GM12878 (cell line): ENCODE data around the gene NKAIN1. TPM values are rescaled to one million over a fixed set of nuclear protein-coding genes. Genes with fewer than 3 reads are reported as not detected.

Experiments
- ATAC-seq: fragments of 200-7000 bp; cut with Tn5 transposase; 3 replicates; pipeline ENCODE4 v1.9.1; 2020; ENCODE audit warnings: mild to moderate bottlenecking, moderate library complexity
- BruUV-seq: library from RNA; stranded (reverse); fragments of 400-500 nt; replicated peaks from 2 replicates; lab custom pipeline; 2021; lab: Mats Ljungman, UMichigan
- CTCF ChIA-PET: fragments of 300-600 bp; sonication (Branson Sonifier 250); formaldehyde crosslinking; extraction: SDS; loops from one replicate; lab custom pipeline; 2021; ENCODE audit warnings: inconsistent platforms; lab: Yijun Ruan, JAX
- POLR2A ChIA-PET: fragments of 350-600 bp; formaldehyde crosslinking; extraction: SDS; loops from one replicate; lab custom pipeline; 2021; ENCODE audit warnings: inconsistent platforms; lab: Charles Lee
- RAD21 ChIA-PET: fragments of 300-600 bp; sonication (Branson Sonifier 250); formaldehyde crosslinking; loops from one replicate; lab custom pipeline; 2023; ENCODE audit warnings: antibody characterized with exemption; ENCODE audit not compliant: unreplicated experiment; lab: Charles Lee
- SMC1A ChIA-PET: fragments of 300-600 bp; sonication (Branson Sonifier 250); formaldehyde crosslinking; loops from one replicate; lab custom pipeline; 2023; ENCODE audit not compliant: unreplicated experiment, uncharacterized antibody; lab: Charles Lee
- DNase-seq: peaks from one replicate; pipeline ENCODE4 v3.0.0-alpha.2; 2011; ENCODE audit warnings: low read depth, low spot score
- FAIRE-seq: peaks from 3 replicates; lab custom pipeline; 2011; peaks lifted over from hg19 to GRCh38; lab: Jason Lieb, UNC
- H2AFZ ChIP-seq: 2 replicates; pipeline ENCODE4 v1.6.0; 2011; ENCODE audit warnings: low read depth, low read length, control low read depth; ENCODE audit not compliant: control insufficient read depth
- H3K27ac ChIP-seq: 2 replicates; pipeline ENCODE4 v1.5.1; 2011; ENCODE audit warnings: control low read depth; ENCODE audit not compliant: control insufficient read depth, insufficient read depth
- H3K27me3 ChIP-seq, 2 experiments: replicated peaks in 1 of 2; 2 replicates each; pipeline versions ENCODE4 v1.6.0 to v1.6.1; 2011; ENCODE audit warnings: low read length in 1 of 2; ENCODE audit not compliant: control insufficient read depth in 2 of 2, insufficient read depth in 2 of 2
- H3K36me3 ChIP-seq, 2 experiments: 2 replicates each; pipeline ENCODE4 v1.5.1; 2011; ENCODE audit warnings: low read length in 1 of 2; ENCODE audit not compliant: control insufficient read depth in 2 of 2, insufficient read depth in 2 of 2
- H3K4me1 ChIP-seq: 2 replicates; pipeline ENCODE4 v1.6.1; 2011; ENCODE audit warnings: mild to moderate bottlenecking, low read length, moderate library complexity, mixed read lengths; ENCODE audit not compliant: control insufficient read depth, insufficient read depth
- H3K4me2 ChIP-seq: 2 replicates; pipeline ENCODE4 v1.6.0; 2011; ENCODE audit warnings: control low read depth; ENCODE audit not compliant: control insufficient read depth, insufficient read depth
- H3K4me3 ChIP-seq: fragments of 200-600 bp; sonication (generic); 2 replicates; pipeline ENCODE4 v1.5.1; 2016
- H3K79me2 ChIP-seq: 2 replicates; pipeline ENCODE4 v1.6.0; 2011; ENCODE audit warnings: low read length; ENCODE audit not compliant: control insufficient read depth, insufficient read depth
- H3K9ac ChIP-seq: 2 replicates; pipeline ENCODE4 v1.8.0; 2011; ENCODE audit warnings: low read length, control low read depth, mixed read lengths; ENCODE audit not compliant: control insufficient read depth, insufficient read depth
- H3K9me3 ChIP-seq: replicated peaks from 3 replicates; pipeline ENCODE4 v1.5.1; 2011; ENCODE audit warnings: mild to moderate bottlenecking, low read length; ENCODE audit not compliant: control insufficient read depth, insufficient read depth
- H4K20me1 ChIP-seq: 2 replicates; pipeline ENCODE4 v1.6.0; 2011; ENCODE audit not compliant: control insufficient read depth, insufficient read depth
- BHLHE40 ChIP-seq, 2 experiments: fragments of 450-650 bp in 1 of 2; IDR thresholded peaks; 2 replicates each; pipeline ENCODE4 v1.6.1; 2011 to 2017; ENCODE audit warnings: low read depth in 2 of 2, borderline replicate concordance in 1 of 2, improper control_type of control experiment in 1 of 2, low read length in 1 of 2, mild to moderate bottlenecking in 1 of 2
- BRCA1 ChIP-seq: IDR thresholded peaks from 2 replicates; pipeline ENCODE4 v1.6.1; 2011; ENCODE audit warnings: low read depth, low read length, improper control_type of control experiment
- CHD1 ChIP-seq: IDR thresholded peaks from 2 replicates; pipeline ENCODE4 v1.6.1; 2012; ENCODE audit warnings: low read depth, low read length, improper control_type of control experiment
- CREM ChIP-seq: IDR thresholded peaks from 2 replicates; pipeline ENCODE4 v1.6.1; 2014; ENCODE audit warnings: antibody characterized with exemption, low read depth
- CUX1 ChIP-seq: IDR thresholded peaks from 2 replicates; pipeline ENCODE4 v1.6.1; 2012; ENCODE audit warnings: improper control_type of control experiment, low read depth, low read length; ENCODE audit not compliant: insufficient replicate concordance
- MYC ChIP-seq: IDR thresholded peaks from 2 replicates; pipeline ENCODE4 v1.6.1; 2011; ENCODE audit warnings: mild to moderate bottlenecking, low read length, moderate library complexity, inconsistent platforms; ENCODE audit not compliant: insufficient read depth, insufficient replicate concordance, insufficient read length, severe bottlenecking
- PBX3 ChIP-seq: IDR thresholded peaks from 2 replicates; pipeline ENCODE4 v1.6.1; 2011; ENCODE audit warnings: mild to moderate bottlenecking, low read depth, low read length, moderate library complexity; ENCODE audit not compliant: insufficient replicate concordance
- POU2F2 ChIP-seq: IDR thresholded peaks from 3 replicates; pipeline ENCODE4 v1.6.1; 2011; ENCODE audit warnings: low read depth, mild to moderate bottlenecking, low read length, borderline replicate concordance
- SMAD5 ChIP-seq: IDR thresholded peaks from 2 replicates; pipeline ENCODE4 v1.6.1; 2016; ENCODE audit warnings: antibody characterized with exemption, low read depth
- TAF1 ChIP-seq: IDR thresholded peaks from 2 replicates; pipeline ENCODE4 v1.6.1; 2011; ENCODE audit warnings: mild to moderate bottlenecking, low read depth, low read length, borderline replicate concordance
- TCF7 ChIP-seq: IDR thresholded peaks from 2 replicates; pipeline ENCODE4 v1.6.1; 2014; ENCODE audit warnings: antibody characterized with exemption, borderline replicate concordance
- WGBS: methylation state at CpG from one replicate; pipeline ENCODE4 v1.1.6; 2016; ENCODE audit warnings: low lambda C conversion rate; ENCODE audit not compliant: insufficient replicate concordance, insufficient coverage; ENCODE audit errors: missing lambda C conversion rate; 5-methylcytosine and 5-hydroxymethylcytosine counted together
- in situ Hi-C: fragments of 300-500 bp; cut with MboI; formaldehyde crosslinking; loops from 9 replicates; pipeline ENCODE4 v1.14.3; 2018; ENCODE audit warnings: mixed read lengths
- intact Hi-C: fragments of 100-400 bp; cut with micrococcal nuclease; formaldehyde crosslinking; loops from one replicate; pipeline ENCODE4 v1.14.2; 2022; ENCODE audit not compliant: unreplicated experiment
- polyA plus RNA-seq, 11 experiments: library from polyadenylated mRNA; depleted of rRNA in 4 of 11; unstranded in 6 of 11; stranded (reverse) in 5 of 11; fragments of >200 nt; fragmentation: Nextera tagmentation in 4 of 11; fragmentation: Illumina TruSeq in 1 of 11; extraction: Ambion mirVana in 4 of 11; extraction: Trizol in 1 of 11; gene quantifications; 1 replicate in 1 of 11; 2 replicates in 10 of 11; pipeline versions ENCODE4 v1.2.1 to v1.2.3, GENCODE V29; 2011 to 2016; ENCODE audit warnings: inconsistent platforms in 2 of 11, missing spikeins in 2 of 11, low read depth in 1 of 11
- total RNA-seq, 4 experiments: library from RNA; depleted of rRNA in 3 of 4; stranded (reverse); fragments of >200 nt in 3 of 4; fragmentation: Illumina TruSeq in 1 of 4; extraction: Trizol in 1 of 4; gene quantifications; 2 replicates each; pipeline versions ENCODE4 v1.2.1 to v1.2.3, GENCODE V29; 2013 to 2021

NKAIN1 gene
- total and polyA plus RNA-seq, 10 of the 15 experiments (the other 5 are each of a cell fraction or from before 2014, with no cell fraction given): not detected

GRCh38 chr1:31207046-31207445, 32.6 kb downstream of the NKAIN1 start:
- POLR2A ChIA-PET: no interaction called here
- Histone ChIP-seq H3K4me1 (no peaks in the 10 kb centered on the region), H3K79me2 (no peaks in the 10 kb centered on the region), H3K4me2 (no peak overlapping the region), H4K20me1 (no peaks in the 10 kb centered on the region), H3K4me3 (no peak overlapping the region), H3K27me3 (no peaks in the 10 kb centered on the region; a peak in 1 of 4 replicates), H3K27ac (no peak overlapping the region)
- in situ Hi-C loops: no loop called here
- ATAC-seq: no peak
- CTCF ChIA-PET: interaction anchor here (1.6 kb wide), 1 partner anchor 11 kb away, joined by 3 read pairs; no protein-coding TSS in a partner anchor
- SMC1A ChIA-PET: interaction anchor here (0.7 kb wide), 1 partner anchor 10 kb away, joined by 3 read pairs; no protein-coding TSS in a partner anchor
- no peak for FAIRE-seq
- no TSS peak for BruUV-seq
- 12% methylated on average over 3 of the region's 3 CpGs for WGBS
- intact Hi-C loops: no loop called here
- TF ChIP-seq CREM: no peak
- TF ChIP-seq SMAD5: no peak
- TF ChIP-seq MYC: no peak
- TF ChIP-seq, all 136 proteins: peak for 0
- DNase-seq: no peak
- H3K9ac ChIP-seq: no peak overlapping the region
- no peaks in the 10 kb centered on the region; the same call in 2 of the 3 replicates for H3K9me3 ChIP-seq
- no peaks in the 10 kb centered on the region for H3K36me3 ChIP-seq
- RAD21 ChIA-PET: no interaction called here
- H2AFZ ChIP-seq: no peak overlapping the region

- Histone ChIP-seq H3K27ac (no peak overlapping the region), H3K27me3 (no peaks in the 10 kb centered on the region; a peak in 1 of 4 replicates), H3K4me1 (no peaks in the 10 kb centered on the region), H3K4me2 (no peak overlapping the region), H3K79me2 (no peaks in the 10 kb centered on the region), H3K36me3 (no peaks in the 10 kb centered on the region), H2AFZ (no peak overlapping the region), H4K20me1 (no peaks in the 10 kb centered on the region), H3K4me3 (no peak overlapping the region), H3K9ac (no peak overlapping the region), H3K9me3 (no peaks in the 10 kb centered on the region)
- BruUV-seq: no TSS peak
- intact Hi-C loops (no loop called here), in situ Hi-C loops (no loop called here)
- ATAC-seq: no peak
- WGBS: 66% methylated on average over 10 of the region's 10 CpGs
- ChIA-PET POLR2A (interaction anchor here (0.6 kb wide), 1 partner anchor 12 kb away, joined by 4 read pairs; no protein-coding TSS in a partner anchor), CTCF (no interaction called here), RAD21 (interaction anchor here (0.7 kb wide), 1 partner anchor 218 kb away, joined by 3 read pairs; no protein-coding TSS in a partner anchor), SMC1A (no interaction called here)
- no peak for DNase-seq
- FAIRE-seq: no peak
- TF ChIP-seq CHD1 (no peak), TCF7 (no peak), BRCA1 (no peak), POU2F2 (no peak), PBX3 (no peak), CUX1 (no peak), BHLHE40 (IDR thresholded peaks at IDR 0.05; ENCODE audit: borderline replicate concordance in 1 of 2, low read depth in 2 of 2, low read length in 1 of 2) (no peak), TAF1 (no peak)
These were observed 36.5 kb downstream of the NKAIN1 start for GRCh38 chr1:31203215-31203614.
